ENCODE measurements around the gene PBXIP1.

- TF ChIP-seq POLR2AphosphoS5 (IDR thresholded peaks at IDR 0.05; ENCODE audit: low read depth, low read length): 0 out of 2 replicates have a peak, but pooled peaks have one; percentile 27
- TF ChIP-seq POLR2A (IDR thresholded peaks at IDR 0.05; ENCODE audit: low read depth, low read length): no peak
These were observed 37.8 kb upstream of the PBXIP1 start, which contains the start of gene LENEP for GRCh38 chr1:154993572-154994268.
